GM03348 (cell line): ENCODE results near the gene SYT14.

Source experiments
- DNase-seq: peaks from one replicate; pipeline ENCODE4 v3.0.0; 2012; ENCODE audit warnings: low spot score

The SYT14 gene

GRCh38 chr1:210207597-210208450 is 269.8 kb downstream of the SYT14 start:
- no peak for DNase-seq

- no peak for DNase-seq
Observed at GRCh38 chr1:210213335-210213734, 275.3 kb downstream of the SYT14 start.

GRCh38 chr1:210214573-210215409 is 276.8 kb downstream of the SYT14 start:
- DNase-seq = no peak

GRCh38 chr1:210217482-210217881 is 279.5 kb downstream of the SYT14 start:
- no peak for DNase-seq

- no peak for DNase-seq
Observed at GRCh38 chr1:210218047-210218446, 280.0 kb downstream of the SYT14 start.
